ENCODE data around the gene GSTO1. TPM values are rescaled to one million over a fixed set of nuclear protein-coding genes. Genes with fewer than 3 reads are reported as not detected.

Gene GSTO1
- total and polyA plus RNA-seq, 2 donors (not counting 1 experiment from before 2014, with no cell fraction given), result 30.1 to 37.7 TPM

DNA sequence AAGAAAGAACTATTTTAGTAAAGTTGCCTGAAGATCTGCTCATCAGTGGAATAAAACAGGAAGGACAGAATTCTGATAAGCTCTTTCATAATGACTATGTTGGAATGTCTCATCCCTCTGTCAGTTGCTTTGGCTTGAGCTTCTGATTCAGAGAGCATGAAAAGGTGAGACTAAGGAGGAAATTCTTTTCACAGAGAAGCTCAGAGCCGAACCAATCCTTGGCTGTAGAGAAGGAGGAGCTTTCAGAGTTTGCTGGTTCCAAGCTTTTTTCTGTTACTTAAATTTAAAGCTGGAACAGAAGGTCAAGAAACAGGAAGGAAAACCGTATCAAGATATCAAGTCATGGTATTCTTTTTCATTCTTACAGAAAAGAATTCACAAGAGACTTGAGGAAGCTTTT, 38.3 kb downstream of the GSTO1 start:
- Histone ChIP-seq H3K9ac (ENCODE audit: low read length) (no peak overlapping the region), H3K4me2 (replicated peaks; ENCODE audit: low read depth, low read length, poor library complexity, severe bottlenecking) (no peak overlapping the region), H3K36me3 (replicated peaks in 1 of 2; ENCODE audit: control extremely low read depth in 1 of 2, control insufficient read depth in 1 of 2, extremely low read depth in 1 of 2, insufficient read depth in 2 of 2, low read length in 1 of 2) (no peaks in the 10 kb centered on the region), H3K4me1 (ENCODE audit: control insufficient read depth in 2 of 2, insufficient read depth in 2 of 2, low read length in 2 of 2) (peaks cover 4 to 8% of the 10 kb centered on the region in 2 donors), H3K9me3 (ENCODE audit: control extremely low read depth in 1 of 3, control insufficient read depth in 2 of 3, insufficient read depth in 1 of 3, low read length in 2 of 3) (no peaks in the 10 kb centered on the region), H3K4me3 (ENCODE audit: control extremely low read depth in 1 of 5, extremely low read depth in 1 of 5, insufficient read depth in 1 of 5, low read depth in 2 of 5, low read length in 4 of 5) (no peak overlapping the region), H2AFZ (ENCODE audit: insufficient read depth, low read depth, low read length, poor library complexity, severe bottlenecking) (peak overlapping the region; percentile 17), H3K27ac (ENCODE audit: low read length in 2 of 2) (no peak overlapping the region), H4K20me1 (ENCODE audit: control insufficient read depth, insufficient read depth, low read length, poor library complexity, severe bottlenecking) (no peaks in the 10 kb centered on the region), H3K79me2 (ENCODE audit: control insufficient read depth, insufficient read depth, low read length) (no peaks in the 10 kb centered on the region), H3K27me3 (replicated peaks in 1 of 4; ENCODE audit: control extremely low read depth in 1 of 4, control insufficient read depth in 3 of 4, insufficient read depth in 4 of 4, low read length in 3 of 4) (peaks cover 0 to 16% (median 6%) of the 10 kb centered on the region in 4 experiments)
- H3K9me3 Mint-ChIP-seq (ENCODE audit: insufficient read depth), result no peaks in the 10 kb centered on the region
- TF ChIP-seq CTCF (IDR thresholded peaks at IDR 0.05), result no peak
- no peak for TF ChIP-seq EZH2 (IDR thresholded peaks at IDR 0.05; ENCODE audit: borderline replicate concordance, insufficient read depth, low read depth, low read length, poor library complexity, severe bottlenecking)
- peaks cover 32% of the 10 kb centered on the region for H3K27me3 Mint-ChIP-seq
- H3K4me1 Mint-ChIP-seq, result peaks cover 5% of the 10 kb centered on the region
- no peak for ATAC-seq (ENCODE audit: low read depth)
- no CpG with 5 or more reads among the region's 2 CpGs for WGBS (ENCODE audit: insufficient coverage)
- no peak for DNase-seq
- no peak overlapping the region for H3K4me3 Mint-ChIP-seq
- ChIA-PET POLR2A (no interaction called here), CTCF (interaction anchor here (0.5 to 9.9 kb wide), 8 partner anchors 10 to 209 kb away, joined by 3 to 221 read pairs (median 21); partner anchors contain the start of genes CFAP58 and ITPRIP)
- intact Hi-C loops (cut with micrococcal nuclease), result no loop called here
- H3K27ac Mint-ChIP-seq, result no peak overlapping the region

DNA sequence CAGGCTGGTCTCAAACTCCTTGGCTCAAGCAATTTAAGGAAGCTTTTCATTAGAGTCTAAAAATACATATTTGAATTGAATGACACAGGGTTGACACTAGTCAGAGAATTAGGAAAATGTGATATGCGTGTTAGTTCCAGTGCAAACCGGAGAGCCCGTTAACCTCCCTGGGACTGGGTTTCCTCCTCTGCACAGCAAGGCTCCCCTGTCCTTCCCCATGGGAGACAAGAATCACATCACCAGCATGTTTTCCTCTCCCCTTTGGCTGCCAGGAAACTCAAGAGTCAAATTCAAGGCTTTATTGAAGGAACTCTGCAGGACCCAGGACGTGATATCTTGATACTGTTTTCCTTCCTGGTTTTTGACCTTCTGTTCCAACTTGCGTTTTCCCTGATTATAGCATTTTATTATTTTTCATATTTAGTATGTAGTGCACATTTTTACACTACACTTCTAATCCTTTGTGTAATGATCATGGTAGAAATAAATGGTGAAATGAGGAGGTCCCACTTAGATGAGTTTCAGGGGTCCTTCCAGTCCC, 39.2 kb downstream of the GSTO1 start:
- Histone ChIP-seq H4K20me1 (ENCODE audit: control insufficient read depth, insufficient read depth, low read length, poor library complexity, severe bottlenecking) (no peaks in the 10 kb centered on the region), H3K36me3 (replicated peaks in 1 of 2; ENCODE audit: control extremely low read depth in 1 of 2, control insufficient read depth in 1 of 2, extremely low read depth in 1 of 2, insufficient read depth in 2 of 2, low read length in 1 of 2) (no peaks in the 10 kb centered on the region), H3K79me2 (ENCODE audit: control insufficient read depth, insufficient read depth, low read length) (no peaks in the 10 kb centered on the region), H3K9me3 (ENCODE audit: control extremely low read depth in 1 of 3, control insufficient read depth in 2 of 3, insufficient read depth in 1 of 3, low read length in 2 of 3) (no peaks in the 10 kb centered on the region), H3K27me3 (replicated peaks in 1 of 4; ENCODE audit: control extremely low read depth in 1 of 4, control insufficient read depth in 3 of 4, insufficient read depth in 4 of 4, low read length in 3 of 4) (peaks cover 0 to 11% (median 6%) of the 10 kb centered on the region in 4 experiments), H3K4me3 (ENCODE audit: control extremely low read depth in 1 of 5, extremely low read depth in 1 of 5, insufficient read depth in 1 of 5, low read depth in 2 of 5, low read length in 4 of 5) (no peak overlapping the region), H3K4me2 (replicated peaks; ENCODE audit: low read depth, low read length, poor library complexity, severe bottlenecking) (no peak overlapping the region), H3K4me1 (ENCODE audit: control insufficient read depth in 2 of 2, insufficient read depth in 2 of 2, low read length in 2 of 2) (peaks cover 4 to 8% of the 10 kb centered on the region in 2 donors), H3K9ac (ENCODE audit: low read length) (no peak overlapping the region), H2AFZ (ENCODE audit: insufficient read depth, low read depth, low read length, poor library complexity, severe bottlenecking) (no peak overlapping the region), H3K27ac (ENCODE audit: low read length in 2 of 2) (no peak overlapping the region)
- no peak for DNase-seq
- ChIA-PET CTCF (interaction anchor here (4.7 to 9.9 kb wide), 4 partner anchors 12 to 58 kb away, joined by 26 to 221 read pairs (median 107); partner anchors contain the start of genes CFAP58 and ITPRIP), POLR2A (no interaction called here)
- Mint-ChIP-seq H3K4me1 (peaks cover 5% of the 10 kb centered on the region), H3K9me3 (ENCODE audit: insufficient read depth) (no peaks in the 10 kb centered on the region), H3K4me3 (no peak overlapping the region), H3K27me3 (peaks cover 27% of the 10 kb centered on the region), H3K27ac (no peak overlapping the region)
- TF ChIP-seq EZH2 (IDR thresholded peaks at IDR 0.05; ENCODE audit: borderline replicate concordance, insufficient read depth, low read depth, low read length, poor library complexity, severe bottlenecking) (no peak), CTCF (IDR thresholded peaks at IDR 0.05) (no peak)
- WGBS (ENCODE audit: insufficient coverage), result 100% methylated on average over 3 of the region's 5 CpGs
- no peak for ATAC-seq (ENCODE audit: low read depth)
- intact Hi-C loops (cut with micrococcal nuclease), result no loop called here
